ENCODE data around the gene ANXA2R. TPM values are rescaled to one million over a fixed set of nuclear protein-coding genes. Genes with fewer than 3 reads are reported as not detected.

The ANXA2R gene
- total RNA-seq, 1 donor from 2014 or later, result 1.2 TPM

GRCh38 chr5:43044181-43044914, 4.2 kb upstream of the ANXA2R start:
- peaks cover 44% of the 10 kb centered on the region for H3K4me1 Mint-ChIP-seq
- no peak for DNase-seq (ENCODE audit: low read depth, low spot score)
- no peaks in the 10 kb centered on the region for H3K36me3 Mint-ChIP-seq (ENCODE audit: low read depth)
- TF ChIP-seq CTCF (conservative IDR thresholded peaks at IDR 0.05), result no peak
- H3K27me3 Mint-ChIP-seq (ENCODE audit: low read depth), result peaks cover 82% of the 10 kb centered on the region
- no peaks in the 10 kb centered on the region for H3K9me3 Mint-ChIP-seq
- H3K27ac Mint-ChIP-seq (ENCODE audit: unreplicated experiment), result no peak overlapping the region
- H3K4me3 Mint-ChIP-seq, result peak overlapping the region; percentile 64

- DNase-seq (ENCODE audit: low read depth, low spot score), result no peak
- TF ChIP-seq CTCF (conservative IDR thresholded peaks at IDR 0.05), result no peak
- Mint-ChIP-seq H3K9me3 (no peaks in the 10 kb centered on the region), H3K36me3 (ENCODE audit: low read depth) (no peaks in the 10 kb centered on the region), H3K27ac (ENCODE audit: unreplicated experiment) (no peak overlapping the region), H3K4me1 (peaks cover 44% of the 10 kb centered on the region), H3K4me3 (peak overlapping the region; percentile 87), H3K27me3 (ENCODE audit: low read depth) (peaks cover 89% of the 10 kb centered on the region)
Observed at GRCh38 chr5:43043400-43043756, 3.3 kb upstream of the ANXA2R start.

- H3K4me1 Mint-ChIP-seq, result peaks cover 44% of the 10 kb centered on the region
- no peaks in the 10 kb centered on the region for H3K36me3 Mint-ChIP-seq (ENCODE audit: low read depth)
- no peaks in the 10 kb centered on the region for H3K9me3 Mint-ChIP-seq
- peak overlapping the region; percentile 39 for H3K27ac Mint-ChIP-seq (ENCODE audit: unreplicated experiment)
- peak; percentile 14 for TF ChIP-seq CTCF (conservative IDR thresholded peaks at IDR 0.05)
- H3K4me3 Mint-ChIP-seq, result peak overlapping the region; percentile 87
- peak; percentile 47 for DNase-seq (ENCODE audit: low read depth, low spot score)
- peaks cover 93% of the 10 kb centered on the region for H3K27me3 Mint-ChIP-seq (ENCODE audit: low read depth)
Observed at GRCh38 chr5:43042626-43043399, 2.7 kb upstream of the ANXA2R start.

GRCh38 chr5:43042176-43042625, 2.1 kb upstream of the ANXA2R start:
- peak overlapping the region; percentile 39 for H3K27ac Mint-ChIP-seq (ENCODE audit: unreplicated experiment)
- peaks cover 93% of the 10 kb centered on the region for H3K27me3 Mint-ChIP-seq (ENCODE audit: low read depth)
- peak; percentile 57 for DNase-seq (ENCODE audit: low read depth, low spot score)
- H3K36me3 Mint-ChIP-seq (ENCODE audit: low read depth), result no peaks in the 10 kb centered on the region
- peak; percentile 35 for TF ChIP-seq CTCF (conservative IDR thresholded peaks at IDR 0.05)
- peak overlapping the region; percentile 87 for H3K4me3 Mint-ChIP-seq
- H3K4me1 Mint-ChIP-seq, result peaks cover 44% of the 10 kb centered on the region
- no peaks in the 10 kb centered on the region for H3K9me3 Mint-ChIP-seq

GRCh38 chr5:43041669-43042175, 1.6 kb upstream of the ANXA2R start:
- H3K27me3 Mint-ChIP-seq (ENCODE audit: low read depth), result peaks cover 93% of the 10 kb centered on the region
- no peak overlapping the region for H3K27ac Mint-ChIP-seq (ENCODE audit: unreplicated experiment)
- peaks cover 44% of the 10 kb centered on the region for H3K4me1 Mint-ChIP-seq
- no peaks in the 10 kb centered on the region for H3K36me3 Mint-ChIP-seq (ENCODE audit: low read depth)
- H3K9me3 Mint-ChIP-seq, result no peaks in the 10 kb centered on the region
- no peak for TF ChIP-seq CTCF (conservative IDR thresholded peaks at IDR 0.05)
- peak overlapping the region; percentile 87 for H3K4me3 Mint-ChIP-seq
- peak; percentile 44 for DNase-seq (ENCODE audit: low read depth, low spot score)
